Stimulated activated CD4-positive, alpha-beta T cell treated with anti-CD3 and anti-CD28 coated beads, Interleukin-12 subunit alpha, Interleukin-12 subunit beta, amount 100 ng/mL, for 48 hours (primary cell): ENCODE data around the gene SMYD2.

Source experiments
- DNase-seq, 3 donors: peaks; one replicate each; pipeline ENCODE4 v3.0.0-alpha.2; 2020; ENCODE audit warnings: low read depth in 2 of 3, low spot score in 1 of 3

The SMYD2 gene

DNA sequence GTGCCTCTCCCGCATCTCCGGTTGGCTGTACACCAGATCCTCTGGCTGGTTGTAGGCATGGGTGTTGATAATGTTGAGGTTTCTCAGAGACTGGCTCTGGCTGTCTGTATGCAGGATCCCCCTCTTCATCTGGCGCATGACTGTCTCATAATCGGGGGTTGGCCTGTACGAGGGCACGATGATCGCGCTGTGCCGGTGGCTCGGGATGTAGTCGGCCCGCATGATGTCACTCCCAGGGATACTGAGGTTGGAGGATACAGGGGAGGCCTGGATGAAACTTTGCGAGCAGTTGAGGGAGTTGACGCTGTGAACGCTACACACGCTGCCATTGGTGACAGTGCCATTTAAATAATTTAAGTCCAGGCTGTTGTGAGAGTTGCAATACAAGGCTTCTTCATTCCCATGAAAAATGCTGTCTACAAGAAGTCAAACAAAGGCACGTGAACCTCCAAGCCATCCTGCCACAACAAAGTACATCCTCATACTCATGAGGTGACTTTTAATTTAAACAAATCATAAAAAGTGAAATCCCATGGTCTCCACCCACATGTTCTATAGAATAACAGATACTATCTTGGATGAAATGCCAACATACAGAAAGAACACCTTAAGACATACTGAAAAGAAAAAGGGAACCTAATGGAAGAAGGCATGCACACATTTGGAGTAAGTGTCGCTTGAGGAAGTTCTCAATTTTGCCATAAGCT is 103.6 kb downstream of the SMYD2 start:
- no peak for DNase-seq

DNA sequence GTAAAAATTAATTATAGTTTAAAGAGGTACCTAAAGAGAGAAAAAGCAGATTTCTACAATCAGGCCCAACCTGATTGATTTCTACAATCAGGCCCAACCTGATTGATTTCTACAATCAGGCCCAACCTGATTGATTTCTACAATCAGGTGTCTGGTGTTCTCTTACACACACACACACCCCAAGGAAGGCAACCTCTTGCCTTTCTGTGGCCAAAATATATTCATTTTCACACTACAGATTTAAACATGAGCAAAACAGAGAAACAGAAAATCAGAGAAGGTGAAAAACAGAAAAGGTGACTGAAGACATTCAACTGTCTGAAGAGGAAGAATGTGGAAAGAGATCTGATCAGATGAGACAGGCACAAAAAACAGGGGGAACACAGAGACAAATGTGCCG is 104.5 kb downstream of the SMYD2 start:
- no peak for DNase-seq

DNA sequence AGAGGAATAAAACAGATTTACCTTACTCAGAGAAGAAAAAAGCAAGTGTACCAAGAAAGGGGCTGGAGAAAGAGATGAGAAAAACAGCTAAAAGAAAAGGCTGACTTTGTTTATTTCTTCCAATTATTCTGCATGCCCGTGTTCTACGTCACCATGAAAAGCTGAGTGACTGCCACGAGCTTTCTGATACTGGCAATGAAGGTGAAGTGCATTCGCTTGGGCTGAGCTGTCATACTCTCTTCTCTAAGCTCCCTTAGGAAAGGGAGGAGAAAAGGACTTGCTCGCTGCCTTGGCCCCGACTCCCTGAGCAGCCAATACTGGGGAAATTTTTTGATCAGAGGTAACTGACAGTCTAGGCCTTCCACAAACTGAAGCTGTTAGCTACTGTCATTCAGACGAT is 105.4 kb downstream of the SMYD2 start:
- no peak for DNase-seq
